HepG2 (cell line): ENCODE measurements around the gene LGALS8. TPM values are rescaled to one million over a fixed set of nuclear protein-coding genes. Genes with fewer than 3 reads are reported as not detected.

ENCODE experiments used
- AGO2 ChIP-seq: fragments of 200-400 bp; formaldehyde crosslinking; optimal IDR thresholded peaks from 2 replicates; pipeline ENCODE3; 2017; ENCODE audit warnings: mild to moderate bottlenecking, low read depth, low read length, moderate library complexity
- ARNT2 ChIP-seq: sonication (generic); formaldehyde crosslinking; IDR thresholded peaks from 2 replicates; pipeline ENCODE4 v1.8.0; 2022; ENCODE audit warnings: mild to moderate bottlenecking, low read depth, missing genetic modification reagents, moderate library complexity
- FOXK1 ChIP-seq: sonication (generic); formaldehyde crosslinking; IDR thresholded peaks from 2 replicates; pipeline ENCODE4 v1.4.0; 2020; ENCODE audit warnings: low read depth, missing genetic modification reagents, borderline replicate concordance
- HDAC6 ChIP-seq: fragments of 200-600 bp; sonication (generic); IDR thresholded peaks from 2 replicates; pipeline ENCODE4 v1.7.0; 2017; ENCODE audit warnings: mild to moderate bottlenecking, antibody characterized with exemption, low read length, low read depth
- HMGXB3 ChIP-seq: sonication (generic); formaldehyde crosslinking; IDR thresholded peaks from 2 replicates; pipeline ENCODE4 v1.4.0; 2020; ENCODE audit warnings: missing genetic modification reagents, borderline replicate concordance
- ISL2 ChIP-seq: sonication (generic); formaldehyde crosslinking; IDR thresholded peaks from 2 replicates; pipeline ENCODE4 v1.5.0; 2020; ENCODE audit warnings: missing genetic modification reagents
- RBAK ChIP-seq: sonication (generic); formaldehyde crosslinking; IDR thresholded peaks from 2 replicates; pipeline ENCODE4 v1.5.1; 2020; ENCODE audit warnings: mild to moderate bottlenecking, missing genetic modification reagents
- SMC3 ChIP-seq: IDR thresholded peaks from 2 replicates; pipeline ENCODE4 v1.6.1; 2011; ENCODE audit warnings: low read length, improper control_type of control experiment
- SRF ChIP-seq: IDR thresholded peaks from 2 replicates; pipeline ENCODE4 v1.6.1; 2011; ENCODE audit warnings: mild to moderate bottlenecking, low read depth, low read length, moderate library complexity
- TBL1XR1 ChIP-seq: fragments of 150-350 bp; IDR thresholded peaks from 2 replicates; pipeline ENCODE4 v1.6.1; 2014; ENCODE audit warnings: borderline replicate concordance, low read length; ENCODE audit not compliant: partially characterized antibody
- TBP ChIP-seq: sonication (generic); formaldehyde crosslinking; IDR thresholded peaks from 2 replicates; pipeline ENCODE4 v1.5.0; 2020; ENCODE audit warnings: missing genetic modification reagents
- THAP7 ChIP-seq: sonication (generic); formaldehyde crosslinking; IDR thresholded peaks from 2 replicates; pipeline ENCODE4 v1.8.1; 2023; ENCODE audit warnings: mild to moderate bottlenecking, missing genetic modification reagents
- ZBTB4 ChIP-seq: sonication (generic); formaldehyde crosslinking; IDR thresholded peaks from 2 replicates; pipeline ENCODE4 v1.4.0; 2020; ENCODE audit warnings: missing genetic modification reagents, mild to moderate bottlenecking, borderline replicate concordance
- ZMYM4 ChIP-seq: sonication (generic); formaldehyde crosslinking; IDR thresholded peaks from 2 replicates; pipeline ENCODE4 v1.8.1; 2023; ENCODE audit warnings: mild to moderate bottlenecking, missing genetic modification reagents
- ZNF441 ChIP-seq: sonication (generic); formaldehyde crosslinking; IDR thresholded peaks from 2 replicates; pipeline ENCODE4 v1.7.0; 2021; ENCODE audit warnings: missing genetic modification reagents, borderline replicate concordance
- ZNF616 ChIP-seq: sonication (generic); formaldehyde crosslinking; IDR thresholded peaks from 2 replicates; pipeline ENCODE4 v1.5.0; 2020; ENCODE audit warnings: low read depth, mild to moderate bottlenecking, missing genetic modification reagents
- polyA plus RNA-seq, 8 experiments: library from polyadenylated mRNA; depleted of rRNA in 3 of 8; stranded (reverse) in 7 of 8; unstranded in 1 of 8; fragments of >200 nt; fragmentation: Illumina TruSeq in 4 of 8; extraction: Trizol in 4 of 8; gene quantifications; 2 replicates each; pipeline versions ENCODE4 v1.2.1 to v1.2.3, GENCODE V29; 2011 to 2016; ENCODE audit warnings: low read depth in 4 of 8, missing spikeins in 1 of 8, mixed read lengths in 1 of 8; ENCODE audit not compliant: insufficient read depth in 1 of 8
- total RNA-seq, 5 experiments: library from RNA; depleted of rRNA; stranded (reverse); fragments of >200 nt; fragmentation: Illumina TruSeq; extraction: Trizol; gene quantifications; 2 replicates each; pipeline ENCODE4 v1.2.3, GENCODE V29; 2016; ENCODE audit warnings: low read depth in 1 of 5
- TF ChIP-seq, protein P1 (sequence below): sonication (generic); formaldehyde crosslinking; IDR thresholded peaks from 2 replicates; pipeline ENCODE4 v1.4.0; 2020; ENCODE audit warnings: missing genetic modification reagents
- TF ChIP-seq, protein P2 (sequence below): IDR thresholded peaks from 2 replicates; pipeline ENCODE4 v1.6.1; 2016; ENCODE audit warnings: low read depth, borderline replicate concordance
- TF ChIP-seq, protein P3 (sequence below): IDR thresholded peaks from 2 replicates; pipeline ENCODE4 v1.6.1; 2016

The LGALS8 gene
- total and polyA plus RNA-seq, 2 of the 13 experiments (the other 11 are each of a cell fraction or from before 2014, with no cell fraction given): 29.3 to 185 TPM

GRCh38 chr1:236515443-236515958 lies 8.3 kb upstream of the LGALS8 start (continued):
- TF ChIP-seq, protein P1, sequence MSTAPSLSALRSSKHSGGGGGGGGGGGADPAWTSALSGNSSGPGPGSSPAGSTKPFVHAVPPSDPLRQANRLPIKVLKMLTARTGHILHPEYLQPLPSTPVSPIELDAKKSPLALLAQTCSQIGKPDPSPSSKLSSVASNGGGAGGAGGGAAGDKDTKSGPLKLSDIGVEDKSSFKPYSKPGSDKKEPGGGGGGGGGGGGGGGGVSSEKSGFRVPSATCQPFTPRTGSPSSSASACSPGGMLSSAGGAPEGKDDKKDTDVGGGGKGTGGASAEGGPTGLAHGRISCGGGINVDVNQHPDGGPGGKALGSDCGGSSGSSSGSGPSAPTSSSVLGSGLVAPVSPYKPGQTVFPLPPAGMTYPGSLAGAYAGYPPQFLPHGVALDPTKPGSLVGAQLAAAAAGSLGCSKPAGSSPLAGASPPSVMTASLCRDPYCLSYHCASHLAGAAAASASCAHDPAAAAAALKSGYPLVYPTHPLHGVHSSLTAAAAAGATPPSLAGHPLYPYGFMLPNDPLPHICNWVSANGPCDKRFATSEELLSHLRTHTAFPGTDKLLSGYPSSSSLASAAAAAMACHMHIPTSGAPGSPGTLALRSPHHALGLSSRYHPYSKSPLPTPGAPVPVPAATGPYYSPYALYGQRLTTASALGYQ (CRISPR knock-in tag): no peak
- TF ChIP-seq AGO2 (no peak), SMC3 (no peak), THAP7 (CRISPR knock-in tag) (no peak), ISL2 (CRISPR knock-in tag) (no peak), TBL1XR1 (no peak), RBAK (CRISPR knock-in tag) (no peak), ZBTB4 (CRISPR knock-in tag) (no peak), ZNF441 (CRISPR knock-in tag) (no peak), ZMYM4 (CRISPR knock-in tag) (no peak), FOXK1 (no peak), SRF (no peak), HMGXB3 (CRISPR knock-in tag) (no peak), TBP (CRISPR knock-in tag) (no peak), ARNT2 (no peak), HDAC6 (no peak), ZNF616 (CRISPR knock-in tag) (no peak)
- TF ChIP-seq, protein P2, sequence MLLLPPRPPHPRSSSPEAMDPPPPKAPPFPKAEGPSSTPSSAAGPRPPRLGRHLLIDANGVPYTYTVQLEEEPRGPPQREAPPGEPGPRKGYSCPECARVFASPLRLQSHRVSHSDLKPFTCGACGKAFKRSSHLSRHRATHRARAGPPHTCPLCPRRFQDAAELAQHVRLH: no peak
- TF ChIP-seq, protein P3, sequence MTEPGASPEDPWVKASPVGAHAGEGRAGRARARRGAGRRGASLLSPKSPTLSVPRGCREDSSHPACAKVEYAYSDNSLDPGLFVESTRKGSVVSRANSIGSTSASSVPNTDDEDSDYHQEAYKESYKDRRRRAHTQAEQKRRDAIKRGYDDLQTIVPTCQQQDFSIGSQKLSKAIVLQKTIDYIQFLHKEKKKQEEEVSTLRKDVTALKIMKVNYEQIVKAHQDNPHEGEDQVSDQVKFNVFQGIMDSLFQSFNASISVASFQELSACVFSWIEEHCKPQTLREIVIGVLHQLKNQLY (CRISPR knock-in tag): peak; percentile 49; the same call in 1 of the 2 replicates
